ENCODE data around the gene ZBTB7B. TPM values are rescaled to one million over a fixed set of nuclear protein-coding genes. Genes with fewer than 3 reads are reported as not detected.

Gene ZBTB7B
- total RNA-seq, 4 donors from 2014 or later: 23.5 to 74.0 (median 30.8) TPM

DNA sequence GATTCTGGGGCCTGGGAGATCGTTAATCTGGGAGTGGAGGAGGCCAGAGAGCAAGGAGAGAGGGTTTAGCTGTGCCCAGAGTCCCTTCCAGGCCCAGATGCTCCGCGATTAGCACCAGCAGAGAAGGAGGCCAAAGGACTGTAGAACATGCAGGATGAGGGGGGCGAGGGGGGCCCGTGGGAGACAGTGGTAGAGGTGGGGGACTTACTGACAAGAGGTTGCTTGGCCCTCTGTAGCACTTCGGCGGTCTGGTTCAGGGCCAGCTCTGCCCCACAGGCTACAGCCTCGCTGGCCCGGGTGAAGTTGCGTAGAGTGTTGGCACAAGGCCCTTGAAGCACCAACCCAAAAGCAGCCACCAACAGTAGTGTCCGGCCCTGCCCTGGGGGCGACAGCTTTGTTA is 30.3 kb downstream of the ZBTB7B start:
- TF ChIP-seq, protein P1, sequence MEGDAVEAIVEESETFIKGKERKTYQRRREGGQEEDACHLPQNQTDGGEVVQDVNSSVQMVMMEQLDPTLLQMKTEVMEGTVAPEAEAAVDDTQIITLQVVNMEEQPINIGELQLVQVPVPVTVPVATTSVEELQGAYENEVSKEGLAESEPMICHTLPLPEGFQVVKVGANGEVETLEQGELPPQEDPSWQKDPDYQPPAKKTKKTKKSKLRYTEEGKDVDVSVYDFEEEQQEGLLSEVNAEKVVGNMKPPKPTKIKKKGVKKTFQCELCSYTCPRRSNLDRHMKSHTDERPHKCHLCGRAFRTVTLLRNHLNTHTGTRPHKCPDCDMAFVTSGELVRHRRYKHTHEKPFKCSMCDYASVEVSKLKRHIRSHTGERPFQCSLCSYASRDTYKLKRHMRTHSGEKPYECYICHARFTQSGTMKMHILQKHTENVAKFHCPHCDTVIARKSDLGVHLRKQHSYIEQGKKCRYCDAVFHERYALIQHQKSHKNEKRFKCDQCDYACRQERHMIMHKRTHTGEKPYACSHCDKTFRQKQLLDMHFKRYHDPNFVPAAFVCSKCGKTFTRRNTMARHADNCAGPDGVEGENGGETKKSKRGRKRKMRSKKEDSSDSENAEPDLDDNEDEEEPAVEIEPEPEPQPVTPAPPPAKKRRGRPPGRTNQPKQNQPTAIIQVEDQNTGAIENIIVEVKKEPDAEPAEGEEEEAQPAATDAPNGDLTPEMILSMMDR (IDR thresholded peaks at IDR 0.05; ENCODE audit: low read depth): no peak

DNA sequence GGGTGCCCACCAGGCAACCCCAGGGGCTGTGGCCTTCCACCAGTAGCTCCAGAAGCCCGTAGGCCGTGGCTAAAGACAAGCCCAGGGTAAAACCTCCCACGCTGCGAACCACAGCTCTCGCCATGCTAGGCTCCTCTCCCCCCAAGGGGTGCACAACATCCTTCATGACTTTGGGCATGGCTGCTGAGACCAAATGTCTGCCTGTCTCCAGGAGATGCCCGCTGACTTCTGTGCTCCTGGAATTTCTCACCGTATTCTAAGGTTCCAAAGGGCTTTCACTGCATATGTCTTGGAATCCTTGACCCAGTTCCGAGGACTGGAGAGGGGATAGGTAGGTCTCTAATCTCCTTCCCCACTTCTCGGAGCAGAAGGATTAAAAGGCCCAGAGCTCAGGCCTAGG is 30.9 kb downstream of the ZBTB7B start, which contains the start of the genes DCST1 and DCST2:
Gene DCST1, plus strand, starts transcription at position 301 of the 400 bp plus-strand sequence. CDS start 213 bp downstream, outside the sequence.
Gene DCST2, minus strand, starts transcription at position 258 of the 400 bp plus-strand sequence. Its CDS starts 80 bp downstream, at position 178.
- TF ChIP-seq, protein P1 (IDR thresholded peaks at IDR 0.05; ENCODE audit: low read depth): no peak

DNA sequence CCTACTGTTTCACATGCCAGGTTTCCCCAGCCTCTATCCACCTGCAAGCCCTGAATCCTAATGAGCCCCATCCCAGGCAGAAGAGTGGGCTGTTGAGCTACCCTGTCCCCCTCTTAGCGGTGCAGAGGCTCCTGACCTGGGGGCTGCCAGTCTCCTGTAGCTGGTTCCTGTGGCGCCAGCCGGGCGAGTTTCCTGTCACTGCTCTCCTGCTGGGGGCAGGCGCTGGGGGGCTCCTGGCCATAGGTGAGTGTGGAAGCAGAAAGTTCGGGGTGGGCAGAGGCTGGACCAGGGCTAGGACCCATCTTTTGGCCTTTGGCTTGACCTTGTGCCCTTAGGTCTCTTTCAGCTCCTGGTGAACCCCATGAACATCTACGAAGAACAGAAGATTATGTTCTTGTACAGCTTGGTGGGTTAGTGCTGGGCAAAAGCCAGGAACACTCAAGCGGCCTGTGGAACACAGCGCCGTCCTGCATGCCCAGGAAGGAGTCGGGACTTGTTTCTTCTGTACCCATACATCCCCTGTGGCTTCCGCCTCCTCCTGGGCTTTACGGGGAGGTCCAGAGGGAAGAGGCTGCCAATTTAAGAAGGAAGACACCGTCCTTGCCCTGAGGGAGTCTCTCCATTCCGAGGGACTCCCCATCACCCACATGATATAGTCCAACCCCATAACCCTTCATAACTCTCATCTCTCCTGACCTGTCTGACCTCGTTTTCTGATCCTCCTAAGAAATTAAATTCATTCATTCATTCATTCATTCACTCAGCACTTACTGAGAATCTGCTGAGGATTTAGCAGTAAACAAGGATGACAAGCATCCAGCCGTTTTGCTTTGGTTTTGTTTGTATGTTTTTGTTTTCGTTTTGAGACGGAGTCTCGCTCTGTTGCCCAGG is 32.0 kb downstream of the ZBTB7B start:
- TF ChIP-seq, protein P1 (IDR thresholded peaks at IDR 0.05; ENCODE audit: low read depth): no peak

DNA sequence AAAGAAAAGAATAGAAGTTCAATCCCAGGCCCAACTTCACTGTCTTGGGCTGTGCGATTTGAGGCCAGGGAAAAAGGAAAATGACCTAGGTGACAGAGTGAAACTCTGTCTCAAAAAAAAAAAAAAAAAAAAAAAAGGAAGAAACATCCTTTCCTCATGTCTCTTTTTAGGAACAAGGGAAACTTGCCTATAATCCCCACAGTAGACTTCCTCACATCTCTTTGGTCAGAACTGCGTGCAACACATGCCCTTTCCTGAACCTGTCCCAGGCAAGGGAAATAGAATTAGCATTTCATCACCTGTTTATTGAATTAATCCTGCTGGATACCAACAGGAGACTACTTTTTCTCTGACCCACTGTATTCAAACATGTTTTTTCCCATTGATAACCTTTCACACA is 33.3 kb downstream of the ZBTB7B start:
- TF ChIP-seq, protein P1 (IDR thresholded peaks at IDR 0.05; ENCODE audit: low read depth): no peak

DNA sequence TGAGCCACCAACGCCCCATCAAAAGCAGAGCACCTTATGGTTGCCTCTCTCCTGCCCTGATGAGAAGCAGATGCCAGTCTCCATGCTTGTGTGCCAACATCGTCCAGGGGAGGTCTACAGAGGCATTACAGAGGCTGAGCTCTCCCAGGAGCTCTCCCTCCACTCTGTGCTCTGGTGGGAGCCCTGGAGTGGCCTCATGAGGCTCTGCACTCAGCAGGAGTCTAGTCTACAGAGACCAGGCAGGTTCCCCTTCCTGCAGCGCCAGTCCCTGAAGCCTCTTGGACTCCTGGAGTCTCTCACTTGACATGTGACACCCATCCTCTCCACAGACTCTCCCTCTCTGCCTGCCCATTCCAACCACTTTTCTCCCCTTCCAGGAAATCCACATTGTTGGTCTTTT is 34.4 kb downstream of the ZBTB7B start:
- TF ChIP-seq, protein P1 (IDR thresholded peaks at IDR 0.05; ENCODE audit: low read depth): no peak

DNA sequence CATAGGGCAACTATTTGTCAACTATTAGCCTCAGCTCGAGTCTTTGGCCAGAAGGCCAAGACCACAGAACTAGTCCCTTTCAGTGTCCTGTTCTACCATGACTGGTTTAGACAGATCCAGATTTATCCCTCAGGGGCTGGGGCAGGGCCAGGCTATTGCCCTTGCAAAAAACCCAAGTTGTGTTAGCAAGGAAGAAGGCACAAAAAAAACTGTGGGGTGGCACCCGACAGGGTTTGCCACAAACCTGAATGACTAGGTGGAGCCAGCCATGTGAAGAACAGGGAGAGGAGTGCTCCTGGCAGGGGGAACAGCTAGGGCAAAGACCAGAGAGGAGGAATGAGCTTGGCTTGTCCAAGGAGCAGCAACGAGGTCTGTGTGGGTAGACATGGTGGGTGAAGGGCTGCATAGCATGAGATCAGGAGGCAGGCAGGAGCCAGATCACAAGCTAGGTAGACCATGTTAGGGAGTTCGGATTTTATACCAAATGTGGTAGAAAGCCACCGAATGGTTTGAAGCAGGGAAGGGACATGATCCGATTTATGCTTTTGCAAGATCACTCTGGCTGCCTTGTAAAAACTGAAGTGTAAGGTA is 35.3 kb downstream of the ZBTB7B start:
- TF ChIP-seq, protein P1 (IDR thresholded peaks at IDR 0.05; ENCODE audit: low read depth): no peak
